ENCODE data around the gene FOSB.

FOSB gene

DNA sequence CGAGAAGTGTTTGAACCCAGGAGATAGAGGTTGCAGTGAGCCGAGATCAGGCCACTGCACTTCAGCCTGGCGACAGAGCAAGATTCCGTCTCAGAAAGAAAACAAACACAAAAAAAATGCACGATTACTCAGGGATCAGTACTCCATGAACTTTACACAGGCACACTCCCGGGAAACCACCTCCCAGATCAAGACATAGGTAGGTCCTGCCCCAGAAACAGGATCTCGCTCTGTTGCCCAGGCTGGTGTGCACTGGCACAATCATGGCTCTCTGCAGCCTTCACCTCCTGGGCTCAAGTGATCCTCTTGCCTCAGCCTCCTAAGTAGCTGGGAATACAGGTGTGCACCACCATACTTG lies 50.7 kb downstream of the FOSB start:
- H3K27ac ChIP-seq, result no peak overlapping the region
- TF ChIP-seq, protein P1, sequence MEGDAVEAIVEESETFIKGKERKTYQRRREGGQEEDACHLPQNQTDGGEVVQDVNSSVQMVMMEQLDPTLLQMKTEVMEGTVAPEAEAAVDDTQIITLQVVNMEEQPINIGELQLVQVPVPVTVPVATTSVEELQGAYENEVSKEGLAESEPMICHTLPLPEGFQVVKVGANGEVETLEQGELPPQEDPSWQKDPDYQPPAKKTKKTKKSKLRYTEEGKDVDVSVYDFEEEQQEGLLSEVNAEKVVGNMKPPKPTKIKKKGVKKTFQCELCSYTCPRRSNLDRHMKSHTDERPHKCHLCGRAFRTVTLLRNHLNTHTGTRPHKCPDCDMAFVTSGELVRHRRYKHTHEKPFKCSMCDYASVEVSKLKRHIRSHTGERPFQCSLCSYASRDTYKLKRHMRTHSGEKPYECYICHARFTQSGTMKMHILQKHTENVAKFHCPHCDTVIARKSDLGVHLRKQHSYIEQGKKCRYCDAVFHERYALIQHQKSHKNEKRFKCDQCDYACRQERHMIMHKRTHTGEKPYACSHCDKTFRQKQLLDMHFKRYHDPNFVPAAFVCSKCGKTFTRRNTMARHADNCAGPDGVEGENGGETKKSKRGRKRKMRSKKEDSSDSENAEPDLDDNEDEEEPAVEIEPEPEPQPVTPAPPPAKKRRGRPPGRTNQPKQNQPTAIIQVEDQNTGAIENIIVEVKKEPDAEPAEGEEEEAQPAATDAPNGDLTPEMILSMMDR (IDR thresholded peaks at IDR 0.05), result no peak
- no peaks in the 10 kb centered on the region for H3K9me3 ChIP-seq
- H3K36me3 ChIP-seq, result peaks cover 48 to 76% (median 57%) of the 10 kb centered on the region in 3 donors
- H3K4me3 ChIP-seq, result no peak overlapping the region
- intact Hi-C loops (cut with DNase I; ENCODE audit: low total_unique reads), result no loop called here
- H3K27me3 ChIP-seq, result no peaks in the 10 kb centered on the region
- no peak for DNase-seq
- peaks cover 0 to 25% (median 20%) of the 10 kb centered on the region in 4 donors for H3K4me1 ChIP-seq

DNA sequence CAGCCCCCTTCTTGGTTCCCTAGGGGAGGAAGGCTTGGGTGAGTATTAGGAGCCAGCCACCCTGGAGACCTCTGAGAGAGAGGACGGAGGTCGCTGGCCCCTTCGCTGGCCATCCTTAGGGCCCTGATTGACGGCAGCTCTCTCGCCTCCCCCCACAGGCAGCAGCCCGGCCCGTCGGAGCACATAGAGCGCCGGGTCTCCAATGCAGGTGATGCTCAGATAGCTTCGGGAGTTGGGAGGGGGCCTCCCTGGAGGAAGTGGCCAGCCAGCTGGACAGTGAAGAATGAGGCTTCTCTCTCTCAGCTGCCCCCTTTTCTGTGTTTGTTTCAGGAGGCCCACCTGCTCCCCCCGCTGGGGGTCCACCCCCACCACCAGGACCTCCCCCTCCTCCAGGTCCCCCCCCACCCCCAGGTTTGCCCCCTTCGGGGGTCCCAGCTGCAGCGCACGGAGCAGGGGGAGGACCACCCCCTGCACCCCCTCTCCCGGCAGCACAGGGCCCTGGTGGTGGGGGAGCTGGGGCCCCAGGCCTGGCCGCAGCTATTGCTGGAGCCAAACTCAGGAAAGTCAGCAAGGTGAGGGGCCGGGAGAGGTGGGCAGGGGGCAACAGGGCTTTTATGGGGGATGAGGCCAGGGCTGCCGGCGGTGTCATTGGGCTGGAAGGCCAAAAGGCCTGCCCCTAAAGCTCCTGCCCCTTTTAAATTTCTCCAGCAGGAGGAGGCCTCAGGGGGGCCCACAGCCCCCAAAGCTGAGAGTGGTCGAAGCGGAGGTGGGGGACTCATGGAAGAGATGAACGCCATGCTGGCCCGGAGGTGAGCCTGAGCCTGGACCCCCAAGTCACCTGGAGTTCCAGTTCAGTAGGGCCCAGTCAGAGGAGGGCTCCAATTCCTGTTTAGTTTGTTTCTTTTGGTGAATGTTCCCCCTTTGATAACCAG lies 54.5 kb downstream of the FOSB start:
- TF ChIP-seq, protein P1 (IDR thresholded peaks at IDR 0.05), result no peak
- Histone ChIP-seq H3K4me3 (no peak overlapping the region), H3K27me3 (no peaks in the 10 kb centered on the region), H3K4me1 (peaks cover 0 to 15% (median 0%) of the 10 kb centered on the region in 4 donors), H3K27ac (peak overlapping the region in 1 of 2 donors; percentile 12), H3K36me3 (peaks cover 77 to 95% (median 78%) of the 10 kb centered on the region in 3 donors), H3K9me3 (no peaks in the 10 kb centered on the region)
- intact Hi-C loops (cut with DNase I; ENCODE audit: low total_unique reads), result loop anchor here (2.0 kb wide), 1 partner anchor 121 kb away; no protein-coding TSS in a partner anchor
- DNase-seq, result no peak

DNA sequence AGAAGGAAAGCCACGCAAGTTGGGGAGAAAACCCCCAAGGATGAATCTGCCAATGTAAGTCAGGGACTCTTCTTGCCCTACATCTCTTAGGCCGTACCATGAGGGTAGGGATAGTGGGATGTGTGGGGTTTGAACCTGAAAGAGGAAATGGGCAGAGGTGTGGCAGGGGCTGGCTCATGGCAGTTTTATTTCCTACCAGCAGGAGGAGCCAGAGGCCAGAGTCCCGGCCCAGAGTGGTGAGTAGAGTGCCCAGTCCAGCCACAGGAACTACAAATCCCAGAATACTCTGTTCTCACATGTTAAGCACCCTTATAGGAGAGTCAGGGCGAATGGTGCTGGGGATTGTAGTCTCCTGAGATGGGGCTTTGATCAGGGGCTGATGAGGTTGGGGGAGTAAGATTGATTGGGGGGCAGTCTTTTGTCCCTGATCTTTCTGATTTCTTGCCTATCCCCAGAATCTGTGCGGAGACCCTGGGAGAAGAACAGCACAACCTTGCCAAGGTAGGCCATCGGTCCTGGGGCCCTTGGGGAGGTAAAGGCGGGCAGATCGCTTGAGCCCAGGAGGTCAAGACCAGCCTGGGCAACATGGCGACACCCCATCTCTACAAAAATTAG lies 56.0 kb downstream of the FOSB start:
- Histone ChIP-seq H3K36me3 (peaks cover 62 to 81% (median 68%) of the 10 kb centered on the region in 3 donors), H3K4me1 (peaks cover 0 to 22% (median 8%) of the 10 kb centered on the region in 4 donors), H3K27ac (peak overlapping the region; percentile 9 to 24), H3K4me3 (no peak overlapping the region), H3K9me3 (no peaks in the 10 kb centered on the region), H3K27me3 (no peaks in the 10 kb centered on the region)
- peak; percentile 77 to 88 for DNase-seq
- intact Hi-C loops (cut with DNase I; ENCODE audit: low total_unique reads), result loop anchor here (2.0 kb wide), 1 partner anchor 119 kb away; no protein-coding TSS in a partner anchor
- TF ChIP-seq, protein P1 (IDR thresholded peaks at IDR 0.05), result peak; percentile 86 to 92

DNA sequence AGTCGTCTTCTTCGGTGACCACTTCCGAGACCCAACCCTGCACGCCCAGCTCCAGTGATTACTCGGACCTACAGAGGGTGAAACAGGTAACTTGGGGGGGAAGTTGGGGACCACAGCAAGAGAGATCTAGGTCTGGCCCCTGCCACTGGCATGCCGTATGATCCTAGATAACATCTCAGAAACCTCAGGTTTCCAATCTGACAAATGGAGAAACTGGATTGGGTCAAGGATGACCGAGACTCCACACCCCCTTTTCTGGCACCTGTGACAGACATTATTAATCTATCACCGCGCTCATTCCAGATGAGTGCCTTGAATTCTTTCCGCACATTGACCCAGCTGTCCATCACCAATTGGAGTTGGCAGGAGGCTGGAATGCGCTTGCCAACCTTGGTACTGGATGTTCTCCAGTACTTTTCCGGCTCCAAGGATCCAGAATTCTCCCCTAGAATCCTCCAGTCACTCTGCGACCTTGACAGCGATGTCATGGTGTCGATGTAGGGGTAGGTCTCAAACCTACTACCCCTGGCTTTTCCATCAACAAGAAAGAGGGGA lies 56.9 kb downstream of the FOSB start:
- peaks cover 55 to 72% (median 61%) of the 10 kb centered on the region in 3 donors for H3K36me3 ChIP-seq

More for the DNA sequence above, 56.9 kb downstream of the FOSB start:
- H3K27me3 ChIP-seq, result no peaks in the 10 kb centered on the region
- H3K27ac ChIP-seq, result peak overlapping the region in 1 of 2 donors; percentile 18
- DNase-seq, result no peak
- intact Hi-C loops (cut with DNase I; ENCODE audit: low total_unique reads), result no loop called here
- no peaks in the 10 kb centered on the region for H3K9me3 ChIP-seq
- H3K4me1 ChIP-seq, result peaks cover 0 to 30% (median 16%) of the 10 kb centered on the region in 4 donors
- no peak overlapping the region for H3K4me3 ChIP-seq
- TF ChIP-seq, protein P1 (IDR thresholded peaks at IDR 0.05), result no peak
